Measurements from ENCODE around the gene MOGAT3.

Gene MOGAT3

GRCh38 chr7:101233907-101234547, 33.2 kb upstream of the MOGAT3 start:
- DNase-seq (ENCODE audit: low read depth in 2 of 2), result no peak

DNA sequence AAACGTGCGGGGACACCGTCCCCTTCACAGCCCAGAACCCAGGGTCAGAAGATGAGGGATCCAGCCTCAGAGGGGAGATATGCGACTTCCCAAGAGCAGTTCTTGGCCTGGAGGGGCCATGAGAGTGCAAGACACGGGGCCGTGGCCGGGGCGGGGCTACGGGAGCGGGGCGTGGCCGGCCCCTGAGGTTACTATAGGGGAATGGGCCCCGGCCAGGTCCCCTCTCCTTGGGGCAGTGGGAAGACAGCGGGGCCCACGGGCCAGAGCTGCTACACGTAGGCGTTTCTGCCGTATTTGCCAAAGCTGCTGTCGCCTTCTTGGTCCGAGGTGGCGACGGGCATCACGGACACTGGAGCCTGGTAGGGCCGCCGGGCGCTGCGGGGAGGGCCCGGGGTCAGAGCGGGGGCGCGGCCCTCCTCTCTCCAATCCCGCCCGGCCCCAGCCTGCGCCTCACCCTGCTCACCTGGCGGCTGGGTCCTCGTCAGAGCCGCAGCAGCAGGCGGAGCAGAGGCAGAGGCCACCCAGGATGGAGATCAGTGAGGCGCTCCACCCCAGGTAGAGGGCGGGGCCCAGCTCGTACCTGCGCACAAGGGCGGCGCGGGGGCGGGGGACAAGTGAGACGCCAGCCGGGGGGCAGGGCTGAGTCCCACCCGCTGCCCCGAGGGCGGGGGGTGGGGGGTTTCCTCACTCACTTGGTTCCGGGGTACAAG, 31.5 kb upstream of the MOGAT3 start:
- no peak for DNase-seq (ENCODE audit: low read depth in 2 of 2)

DNA sequence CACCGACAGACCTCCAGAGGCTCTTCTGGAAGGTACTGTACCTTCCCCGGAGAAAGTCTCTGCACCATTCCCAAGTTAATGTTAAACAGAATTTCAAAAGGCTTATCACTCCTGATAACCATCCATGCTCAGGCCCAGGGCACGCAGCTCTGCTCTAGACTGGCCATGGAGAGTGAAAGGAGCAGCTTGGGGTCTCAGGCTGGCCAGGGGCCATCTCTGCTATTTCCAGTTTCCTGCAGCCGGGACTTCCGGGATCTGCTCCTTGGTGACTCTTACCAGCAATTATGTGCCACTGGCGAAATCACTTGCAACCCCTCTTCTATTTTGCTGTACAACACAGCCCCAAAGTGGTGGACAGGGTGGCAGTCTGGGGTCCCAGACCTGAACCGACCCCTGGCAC, 30.8 kb upstream of the MOGAT3 start:
- DNase-seq (ENCODE audit: low read depth in 2 of 2), result no peak

GRCh38 chr7:101226721-101227120, 25.9 kb upstream of the MOGAT3 start:
- DNase-seq (ENCODE audit: low read depth in 2 of 2), result no peak

GRCh38 chr7:101225650-101226049, 24.8 kb upstream of the MOGAT3 start:
- DNase-seq (ENCODE audit: low read depth in 2 of 2), result no peak

GRCh38 chr7:101223528-101223927, 22.7 kb upstream of the MOGAT3 start:
- no peak for DNase-seq (ENCODE audit: low read depth in 2 of 2)

- no peak for DNase-seq (ENCODE audit: low read depth in 2 of 2)
Observed at GRCh38 chr7:101222275-101222830, 21.5 kb upstream of the MOGAT3 start.

DNA sequence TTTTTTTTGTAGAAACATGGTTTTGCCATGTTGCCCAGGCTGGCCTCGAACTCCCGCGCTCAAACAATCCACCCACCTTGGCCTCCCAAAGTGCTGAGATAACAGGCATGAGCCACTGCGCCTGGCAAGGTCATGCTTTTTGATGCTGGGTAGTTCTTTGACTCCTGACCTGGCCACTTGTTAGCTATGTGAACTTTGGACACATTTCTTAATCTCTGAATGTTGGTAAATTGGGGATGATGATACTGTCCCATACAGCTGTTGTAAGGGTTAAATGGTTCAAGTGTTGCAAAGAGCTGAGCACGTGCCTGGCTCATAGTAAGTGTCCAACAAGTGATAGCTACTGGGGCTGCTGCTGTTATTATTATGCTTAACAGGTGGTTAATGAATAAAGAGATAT, 19.5 kb upstream of the MOGAT3 start:
- DNase-seq (ENCODE audit: low read depth in 2 of 2), result no peak

DNA sequence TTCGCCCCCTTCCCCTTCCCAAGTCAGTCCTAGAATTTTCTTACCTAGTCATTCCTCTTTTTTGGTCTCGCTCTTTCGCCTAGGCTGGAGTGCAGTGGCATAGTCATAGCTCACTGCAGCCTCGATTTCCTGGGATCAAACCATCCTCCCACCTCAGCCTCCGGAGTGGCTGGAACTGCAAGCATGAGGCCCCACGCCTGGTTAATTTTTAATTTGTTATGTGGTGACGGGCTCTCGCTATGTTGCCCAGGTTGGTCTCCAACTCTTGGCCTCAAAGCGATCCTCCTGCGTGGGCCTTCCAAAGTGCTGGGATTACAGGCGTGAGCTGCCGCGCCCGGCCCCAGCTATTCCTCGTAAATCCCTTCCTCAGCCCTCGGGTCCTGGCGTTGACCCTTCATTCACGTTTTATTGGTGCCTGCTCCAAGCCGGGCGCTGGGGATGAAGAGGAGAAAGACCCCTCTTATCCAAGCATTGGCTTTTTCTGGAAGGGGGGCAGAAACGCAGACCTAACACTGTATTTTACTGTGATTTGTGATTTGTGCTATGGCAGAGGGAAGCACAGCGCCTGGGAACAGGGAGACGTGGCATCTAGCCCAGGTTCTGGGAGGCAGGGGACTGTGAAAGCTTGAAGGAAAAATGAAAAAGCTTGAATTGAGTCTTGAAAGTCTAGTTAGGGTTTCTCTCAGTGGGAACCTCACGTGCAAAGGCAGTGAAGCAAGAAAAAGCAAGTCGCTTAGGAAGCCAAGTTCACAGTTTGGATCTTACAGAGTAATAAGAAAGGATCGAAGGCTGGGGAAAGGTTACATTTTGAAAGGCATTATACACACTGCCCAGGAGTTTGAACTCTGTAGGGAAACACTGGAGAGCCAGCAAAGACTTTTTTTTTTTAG, 17.6 kb upstream of the MOGAT3 start:
- peak in 1 of 2 donors; percentile 4 for DNase-seq (ENCODE audit: low read depth in 2 of 2)

DNA sequence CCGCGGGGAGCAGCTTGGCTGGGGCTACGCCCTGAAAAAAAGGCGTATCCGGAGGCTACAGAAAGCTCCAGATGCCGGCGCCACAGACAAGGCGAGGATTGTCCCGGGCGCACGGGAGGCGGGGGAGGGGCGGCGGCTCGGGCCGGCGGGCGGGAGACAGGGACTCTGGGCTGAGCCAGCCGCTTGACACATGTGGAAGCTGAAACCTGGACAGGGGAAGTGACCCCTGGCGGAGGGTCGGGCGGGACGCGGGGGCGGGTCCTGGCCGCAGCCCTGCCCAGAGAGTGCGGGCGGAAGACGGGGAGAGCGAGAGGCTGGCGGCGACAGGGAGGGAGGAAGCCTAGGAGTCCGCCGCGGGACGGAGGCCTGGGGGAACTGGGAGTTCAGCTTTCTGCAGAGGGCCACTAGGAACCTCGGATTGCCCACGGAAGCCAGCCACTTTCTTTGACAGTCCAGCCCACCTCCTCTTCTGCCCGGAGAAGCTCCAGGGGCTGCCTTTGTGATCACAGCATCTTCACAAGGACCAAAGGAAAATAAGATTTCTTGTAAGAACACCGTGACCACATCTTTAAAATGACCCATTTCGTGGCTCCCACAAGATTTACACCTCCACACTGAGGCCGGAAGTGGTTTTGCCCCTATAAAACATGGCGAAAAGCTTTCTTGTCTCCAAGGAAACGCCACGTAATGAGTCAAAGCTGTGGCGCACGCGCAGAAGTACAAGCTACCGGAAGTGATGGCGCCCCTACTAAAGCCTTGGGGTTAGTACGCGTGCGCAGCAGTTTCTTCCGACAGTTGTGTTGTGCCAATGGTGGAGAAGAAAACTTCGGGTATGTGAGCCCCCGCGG, 16.8 kb upstream of the MOGAT3 start, which contains the start of the genes PLOD3 and ZNHIT1:
Gene PLOD3, minus strand, starts transcription at position 194 of the 848 bp plus-strand sequence. CDS start 307 bp downstream, outside the sequence.
Gene ZNHIT1, plus strand, starts transcription at position 778 of the 848 bp plus-strand sequence. Its CDS starts 31 bp downstream, at position 809.
- DNase-seq (ENCODE audit: low read depth in 2 of 2), result peak; percentile 86 to 92

GRCh38 chr7:101216860-101217387, 16.1 kb upstream of the MOGAT3 start:
- DNase-seq (ENCODE audit: low read depth in 2 of 2), result no peak

DNA sequence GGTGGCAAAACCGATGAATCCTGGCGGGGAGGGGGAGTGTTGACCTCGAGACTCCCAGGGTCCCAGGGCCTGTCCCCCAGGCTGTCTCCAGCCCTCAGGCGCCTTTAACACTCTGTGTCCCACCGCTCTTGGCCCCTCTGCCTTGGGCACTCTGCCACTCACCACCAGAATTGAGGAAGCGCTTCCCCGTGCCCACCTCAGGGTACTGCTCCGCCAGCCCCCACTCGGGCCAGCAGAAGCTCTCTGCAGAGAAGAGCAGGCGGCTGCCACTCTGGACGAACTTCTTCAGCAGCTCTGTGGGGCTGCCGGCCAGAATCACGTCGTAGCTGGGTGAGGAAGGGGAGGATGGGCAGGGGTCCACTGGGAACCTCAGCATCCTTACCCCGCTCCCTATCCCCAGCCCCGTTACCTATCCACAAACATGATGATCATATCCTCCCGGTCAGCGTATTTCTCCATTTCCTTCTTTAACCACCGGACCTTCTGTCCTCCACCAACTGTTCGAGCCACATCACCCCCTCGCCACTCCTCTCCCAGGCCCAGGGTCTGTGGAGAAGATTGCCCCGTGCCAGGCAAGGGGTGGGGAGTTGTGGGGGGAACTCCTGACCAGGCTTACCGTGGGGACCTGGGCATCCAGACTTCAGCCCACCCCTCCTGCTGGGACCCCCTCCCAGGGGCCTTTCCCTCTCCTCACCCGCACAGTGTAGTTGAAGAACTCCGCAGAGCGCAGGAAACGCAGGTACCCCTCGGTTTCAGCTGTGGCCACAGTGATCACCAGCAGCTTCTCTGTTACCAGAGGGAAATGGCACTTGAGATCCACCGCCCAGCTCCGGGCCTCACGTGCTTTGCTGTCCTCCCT, 15.4 kb upstream of the MOGAT3 start:
- peak in 1 of 2 donors; percentile 9 for DNase-seq (ENCODE audit: low read depth in 2 of 2)

GRCh38 chr7:101212014-101212413, 11.2 kb upstream of the MOGAT3 start:
- DNase-seq (ENCODE audit: low read depth in 2 of 2), result no peak

DNA sequence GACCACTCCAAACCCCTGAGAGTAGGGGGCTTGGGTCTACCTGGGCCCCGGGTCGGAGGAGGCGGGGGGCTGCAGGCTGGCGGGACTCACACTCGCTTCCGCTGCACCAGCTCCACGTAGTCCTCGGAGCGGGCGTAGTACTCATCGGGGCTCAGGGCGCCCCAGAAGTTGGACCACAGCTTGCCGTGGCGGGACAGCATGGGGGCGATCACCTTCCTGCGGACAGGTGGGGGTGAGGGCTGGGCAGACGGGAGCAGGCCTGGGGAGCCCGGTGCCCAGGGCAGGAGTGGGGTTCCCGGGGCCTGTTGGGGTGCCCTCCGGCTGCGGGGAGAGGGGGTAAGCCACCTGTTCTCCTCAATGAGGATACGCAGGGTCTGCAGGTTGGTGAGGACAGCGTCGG, 10.7 kb upstream of the MOGAT3 start:
- DNase-seq (ENCODE audit: low read depth in 2 of 2), result no peak

DNA sequence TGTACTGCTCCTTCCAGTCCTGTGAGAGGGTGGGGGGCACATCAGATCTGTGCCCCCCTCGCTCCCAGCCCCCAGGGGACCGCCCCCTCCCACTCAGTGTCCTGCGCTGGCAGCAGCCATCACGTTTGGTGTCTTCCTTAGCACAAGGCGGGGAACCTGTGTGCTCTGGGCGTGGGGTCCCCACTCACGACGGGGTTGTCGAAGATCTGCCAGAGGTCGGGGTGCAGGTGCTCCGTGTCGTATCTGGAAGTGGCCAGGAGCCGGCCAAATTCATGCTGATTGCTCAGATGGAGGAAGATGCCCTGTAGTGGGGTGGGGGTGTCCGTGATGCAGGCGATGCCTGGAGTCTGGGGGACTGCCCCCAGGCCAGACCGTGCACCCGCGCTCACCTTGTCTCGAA, 9.3 kb upstream of the MOGAT3 start:
- DNase-seq (ENCODE audit: low read depth in 2 of 2), result no peak

GRCh38 chr7:101208794-101209193, 8.0 kb upstream of the MOGAT3 start:
- no peak for DNase-seq (ENCODE audit: low read depth in 2 of 2)

DNA sequence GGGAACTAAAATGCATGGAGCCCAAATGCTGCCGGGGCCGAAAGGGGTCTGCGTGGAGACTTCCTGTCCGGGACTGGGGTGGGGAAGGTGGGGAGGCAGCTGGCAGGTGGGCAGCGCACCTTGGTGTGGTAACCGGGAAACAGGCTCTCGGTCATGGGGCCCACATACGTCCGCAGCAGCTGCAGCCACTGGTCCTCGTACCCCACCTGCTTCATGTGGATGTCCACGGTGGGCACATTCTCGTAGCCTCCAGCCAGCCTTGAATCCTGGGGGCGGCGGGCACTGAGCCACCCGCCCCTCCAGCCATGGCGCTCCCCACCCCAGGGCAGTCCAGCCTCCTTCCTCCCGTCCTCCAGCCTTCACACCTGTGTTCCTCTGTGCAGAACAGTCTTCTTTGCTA, 6.6 kb upstream of the MOGAT3 start:
- no peak for DNase-seq (ENCODE audit: low read depth in 2 of 2)

DNA sequence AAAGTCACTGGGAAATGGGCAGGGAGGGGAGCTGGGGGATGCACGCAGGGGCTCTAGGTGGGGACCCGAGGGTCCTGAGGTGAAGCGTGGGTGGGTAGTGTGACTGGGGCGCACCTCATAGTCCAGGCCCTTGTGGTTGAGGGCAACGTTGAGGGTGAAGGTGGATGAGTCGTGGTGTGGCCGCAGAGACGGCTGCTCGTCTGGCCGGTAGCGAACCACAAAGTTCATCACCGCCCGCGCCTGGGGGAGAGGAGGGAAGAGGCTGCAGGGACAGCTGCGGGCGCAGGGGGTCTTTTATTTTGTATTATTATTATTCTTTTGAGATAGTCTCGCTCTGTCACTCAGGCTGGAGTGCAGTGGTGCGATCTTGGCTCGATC, 5.8 kb upstream of the MOGAT3 start:
- no peak for DNase-seq (ENCODE audit: low read depth in 2 of 2)

GRCh38 chr7:101205901-101206664, 5.2 kb upstream of the MOGAT3 start:
- DNase-seq (ENCODE audit: low read depth in 2 of 2), result no peak
